IMR-90 (cell line): Measurements from ENCODE around the gene CLUH. TPM values are rescaled to one million over a fixed set of nuclear protein-coding genes. Genes with fewer than 3 reads are reported as not detected.

Experiments used
- ATAC-seq: fragments of 200-7000 bp; cut with Tn5 transposase; 2 replicates; pipeline ENCODE4 v1.9.1; 2020; ENCODE audit warnings: low read depth, mild to moderate bottlenecking, moderate library complexity
- BruUV-seq: library from RNA; stranded (reverse); fragments of 400-500 nt; replicated peaks from 2 replicates; lab custom pipeline; 2021; lab: Mats Ljungman, UMichigan
- CTCF ChIA-PET: fragments of 300-600 bp; formaldehyde crosslinking; extraction: SDS; loops from one replicate; lab custom pipeline; 2021; ENCODE audit warnings: antibody characterized with exemption; lab: Yijun Ruan, JAX
- POLR2A ChIA-PET: fragments of 300-600 bp; sonication (Branson Sonifier 250); formaldehyde crosslinking; loops from one replicate; lab custom pipeline; 2022; ENCODE audit warnings: antibody characterized with exemption; ENCODE audit not compliant: unreplicated experiment; lab: Charles Lee
- DNase-seq: peaks from one replicate; pipeline ENCODE4 v3.0.0; 2013
- H2AFZ ChIP-seq: replicated peaks from 2 replicates; pipeline ENCODE3; 2013; ENCODE audit warnings: low read length, mild to moderate bottlenecking; ENCODE audit not compliant: poor library complexity
- H2AK5ac ChIP-seq: 2 replicates; pipeline ENCODE4 v1.6.1; 2013; ENCODE audit warnings: low read depth, low read length, inconsistent platforms
- H2AK9ac ChIP-seq: replicated peaks from 2 replicates; pipeline ENCODE3; 2013; ENCODE audit warnings: mild to moderate bottlenecking, low read depth, low read length, moderate library complexity; ENCODE audit not compliant: poor library complexity
- H2BK120ac ChIP-seq: 2 replicates; pipeline ENCODE4 v1.6.1; 2013; ENCODE audit warnings: low read depth, low read length, inconsistent platforms
- H2BK15ac ChIP-seq: 3 replicates; pipeline ENCODE4 v1.6.1; 2013; ENCODE audit warnings: low read depth, low read length, inconsistent platforms
- H2BK20ac ChIP-seq: 2 replicates; pipeline ENCODE4 v1.6.1; 2013; ENCODE audit warnings: low read depth, mild to moderate bottlenecking, inconsistent platforms, low read length, moderate library complexity
- H2BK5ac ChIP-seq: 2 replicates; pipeline ENCODE4 v1.6.1; 2013; ENCODE audit warnings: mild to moderate bottlenecking, low read depth, low read length, inconsistent platforms; ENCODE audit not compliant: poor library complexity, severe bottlenecking
- H3K14ac ChIP-seq: replicated peaks from 2 replicates; pipeline ENCODE4 v1.6.1; 2013; ENCODE audit warnings: low read depth, low read length, inconsistent platforms
- H3K18ac ChIP-seq: 2 replicates; pipeline ENCODE4 v1.6.1; 2013; ENCODE audit warnings: low read depth, low read length, control low read depth
- H3K23ac ChIP-seq: 2 replicates; pipeline ENCODE4 v1.6.1; 2013; ENCODE audit warnings: low read depth, low read length, inconsistent platforms
- H3K27ac ChIP-seq: 2 replicates; pipeline ENCODE4 v1.5.1; 2013; ENCODE audit warnings: mild to moderate bottlenecking, control low read depth, low read length; ENCODE audit not compliant: insufficient read depth
- H3K27me3 ChIP-seq: 2 replicates; pipeline ENCODE4 v1.6.1; 2013; ENCODE audit warnings: low read length; ENCODE audit not compliant: control insufficient read depth, insufficient read depth
- H3K36me3 ChIP-seq: 2 replicates; pipeline ENCODE4 v1.6.1; 2013; ENCODE audit warnings: low read length, mixed read lengths; ENCODE audit not compliant: control insufficient read depth, insufficient read depth
- H3K4ac ChIP-seq: 2 replicates; pipeline ENCODE4 v1.6.1; 2013; ENCODE audit warnings: low read depth, low read length, inconsistent platforms
- H3K4me1 ChIP-seq: 2 replicates; pipeline ENCODE4 v1.6.1; 2013; ENCODE audit warnings: low read length, mixed read lengths; ENCODE audit not compliant: control insufficient read depth, insufficient read depth
- H3K4me2 ChIP-seq: 2 replicates; pipeline ENCODE4 v1.6.1; 2013; ENCODE audit warnings: low read depth, mild to moderate bottlenecking, control low read depth, low read length, moderate library complexity
- H3K4me3 ChIP-seq: 2 replicates; pipeline ENCODE4 v1.5.1; 2013; ENCODE audit warnings: low read depth, mild to moderate bottlenecking, control low read depth, low read length, moderate library complexity; ENCODE audit not compliant: insufficient read depth
- H3K56ac ChIP-seq: 2 replicates; pipeline ENCODE4 v1.6.1; 2013; ENCODE audit warnings: low read length, inconsistent platforms; ENCODE audit not compliant: insufficient read depth; ENCODE audit errors: extremely low read depth
- H3K79me1 ChIP-seq, 2 experiments: 2 replicates each; pipeline ENCODE4 v1.6.1; 2013; ENCODE audit warnings: low read length in 2 of 2, inconsistent platforms in 1 of 2, low read depth in 1 of 2
- H3K9ac ChIP-seq: 2 replicates; pipeline ENCODE4 v1.6.1; 2013; ENCODE audit warnings: low read depth, low read length, control low read depth
- H3K9me1 ChIP-seq: 2 replicates; pipeline ENCODE4 v1.6.1; 2013; ENCODE audit warnings: low read length, inconsistent platforms; ENCODE audit not compliant: insufficient read depth
- H3K9me3 ChIP-seq: 2 replicates; pipeline ENCODE4 v1.6.1; 2013; ENCODE audit warnings: low read length; ENCODE audit not compliant: control insufficient read depth, insufficient read depth
- H4K20me1 ChIP-seq: 2 replicates; pipeline ENCODE4 v1.6.1; 2013; ENCODE audit warnings: low read length, inconsistent platforms; ENCODE audit not compliant: insufficient read depth
- H4K5ac ChIP-seq: 2 replicates; pipeline ENCODE4 v1.6.1; 2013; ENCODE audit warnings: mild to moderate bottlenecking, low read depth, low read length, control low read depth
- H4K8ac ChIP-seq, 2 experiments: 2 replicates each; pipeline ENCODE4 v1.6.1; 2013; ENCODE audit warnings: low read depth in 2 of 2, low read length in 2 of 2, control low read depth in 1 of 2, inconsistent platforms in 1 of 2
- H4K91ac ChIP-seq: 2 replicates; pipeline ENCODE4 v1.6.1; 2013; ENCODE audit warnings: low read depth, low read length, inconsistent platforms; ENCODE audit not compliant: insufficient read depth
- BHLHE40 ChIP-seq: fragments of 150-350 bp; IDR thresholded peaks from 2 replicates; pipeline ENCODE4 v1.6.1; 2016; ENCODE audit warnings: mild to moderate bottlenecking, low read depth, low read length
- CEBPB ChIP-seq: IDR thresholded peaks from 2 replicates; pipeline ENCODE4 v1.6.1; 2012; ENCODE audit warnings: low read depth, low read length, improper control_type of control experiment
- CHD1 ChIP-seq: IDR thresholded peaks from 2 replicates; pipeline ENCODE4 v1.6.1; 2012; ENCODE audit warnings: low read depth, low read length, improper control_type of control experiment
- CTCF ChIP-seq: conservative IDR thresholded peaks from 2 replicates; pipeline ENCODE4 v1.5.1; 2012; ENCODE audit warnings: mild to moderate bottlenecking, low read depth, low read length, improper control_type of control experiment
- ELK1 ChIP-seq: fragments of 150-350 bp; IDR thresholded peaks from 2 replicates; pipeline ENCODE4 v1.6.1; 2016; ENCODE audit warnings: low read depth, mild to moderate bottlenecking, low read length, moderate library complexity, borderline replicate concordance
- FOS ChIP-seq: fragments of 150-350 bp; IDR thresholded peaks from 2 replicates; pipeline ENCODE4 v1.6.1; 2016; ENCODE audit warnings: low read depth, low read length
- MAZ ChIP-seq: IDR thresholded peaks from 2 replicates; pipeline ENCODE4 v1.6.1; 2012; ENCODE audit warnings: low read depth, mild to moderate bottlenecking, low read length, improper control_type of control experiment, moderate library complexity, borderline replicate concordance
- MXI1 ChIP-seq: IDR thresholded peaks from 2 replicates; pipeline ENCODE4 v1.6.1; 2012; ENCODE audit warnings: low read depth, mild to moderate bottlenecking, low read length, moderate library complexity, borderline replicate concordance
- POLR2A ChIP-seq: IDR thresholded peaks from 2 replicates; pipeline ENCODE4 v1.6.1; 2012; ENCODE audit warnings: mild to moderate bottlenecking, low read depth, low read length
- SMC3 ChIP-seq: fragments of 150-350 bp; IDR thresholded peaks from 2 replicates; pipeline ENCODE4 v1.6.1; 2016; ENCODE audit warnings: low read depth, mild to moderate bottlenecking, antibody characterized with exemption, low read length, moderate library complexity
- USF2 ChIP-seq: fragments of 150-350 bp; IDR thresholded peaks from 2 replicates; pipeline ENCODE4 v1.6.1; 2017; ENCODE audit warnings: mild to moderate bottlenecking, antibody characterized with exemption, low read length, low read depth
- WGBS, 2 experiments: methylation state at CpG; one replicate each; pipeline versions ENCODE4 v1.1.5 to v1.1.7; 2013; ENCODE audit warnings: missing lambda C conversion rate in 2 of 2; ENCODE audit not compliant: insufficient read length in 1 of 2; ENCODE audit errors: extremely low coverage in 2 of 2; 5-methylcytosine and 5-hydroxymethylcytosine counted together
- dilution Hi-C: fragments of 300-500 bp; cut with HindIII; formaldehyde crosslinking; loops from one replicate; pipeline ENCODE4 v1.14.3; 2018; ENCODE audit warnings: low sequenced_read_pairs; ENCODE audit not compliant: unreplicated experiment
- in situ Hi-C: fragments of 300-500 bp; cut with MboI; formaldehyde crosslinking; loops from 3 replicates; pipeline ENCODE4 v1.14.3; 2019; ENCODE audit warnings: low sequenced_read_pairs, inconsistent platforms, mixed read lengths
- intact Hi-C: fragments of 100-400 bp; cut with micrococcal nuclease; formaldehyde crosslinking; loops from 2 replicates; pipeline ENCODE4 v1.10.0; 2022
- polyA plus RNA-seq, 3 experiments: library from polyadenylated mRNA; depleted of rRNA; stranded (reverse); fragments of >200 nt; gene quantifications; 2 replicates each; pipeline ENCODE4 v1.2.3, GENCODE V29; 2012; ENCODE audit warnings: low replicate concordance in 1 of 3
- total RNA-seq: library from RNA; depleted of rRNA; stranded (reverse); fragments of >200 nt; gene quantifications from 2 replicates; pipeline ENCODE4 v1.2.3, GENCODE V29; 2012

CLUH gene
- total and polyA plus RNA-seq, 2 of the 4 experiments (the other 2 are of a cell fraction), result 12.9 to 42.0 TPM

GRCh38 chr17:2700491-2701141 lies 10.9 kb downstream of the CLUH start:
- intact Hi-C loops (no loop called here), dilution Hi-C loops (no loop called here), in situ Hi-C loops (no loop called here)
- Histone ChIP-seq H3K9me3 (no peaks in the 10 kb centered on the region), H3K18ac (no peak overlapping the region), H3K14ac (no peak overlapping the region), H4K20me1 (peaks cover 26% of the 10 kb centered on the region), H4K8ac (no peak overlapping the region), H4K5ac (no peak overlapping the region), H3K36me3 (peaks cover 58% of the 10 kb centered on the region), H3K27me3 (no peaks in the 10 kb centered on the region), H3K4me2 (no peak overlapping the region), H3K56ac (no peak overlapping the region), H2AFZ (no peak overlapping the region), H3K9me1 (peaks cover 2% of the 10 kb centered on the region; the same call in 1 of the 2 replicates), H3K4me1 (peaks cover 9% of the 10 kb centered on the region), H4K91ac (no peak overlapping the region), H3K9ac (no peak overlapping the region), H2BK15ac (no peak overlapping the region), H3K79me1 (peaks cover 8 to 28% of the 10 kb centered on the region in 2 experiments), H2BK120ac (no peak overlapping the region), H3K4me3 (no peak overlapping the region), H2BK5ac (no peak overlapping the region), H3K27ac (no peak overlapping the region), H2AK5ac (no peak overlapping the region), H3K23ac (no peak overlapping the region), H2BK20ac (no peak overlapping the region), H3K4ac (no peak overlapping the region), H2AK9ac (no peak overlapping the region)
- TF ChIP-seq CHD1 (no peak), MXI1 (no peak), USF2 (no peak), MAZ (no peak), FOS (no peak), POLR2A (no peak), SMC3 (no peak), ELK1 (no peak), BHLHE40 (no peak), CEBPB (no peak), CTCF (no peak)
- DNase-seq (no peak), ATAC-seq (no peak)
- ChIA-PET POLR2A (no interaction called here), CTCF (no interaction called here)
- WGBS, 2 experiments, result 89% methylated on average over 10 of the region's 27 CpGs; no CpG with 5 or more reads in 1 of the 2 experiments
- no TSS peak for BruUV-seq
